Stimulated activated CD4-positive, alpha-beta T cell treated with anti-CD3 and anti-CD28 coated beads, Interleukin-2, amount 100 ng/mL, for 24 hours (primary cell): ENCODE data around the gene RGL3.
A peak's percentile ranks its signal among the peaks of the same experiment; 100 is the strongest.
"Not testable (repeated sequence)": the region's sequence is repeated elsewhere in the genome, so short reads cannot be mapped to it uniquely, and the experiment has no call there.

Source experiments
- DNase-seq, 2 donors: peaks; one replicate each; pipeline ENCODE4 v3.0.0-alpha.2; 2020

The RGL3 gene

GRCh38 chr19:11420429-11421370 is 1.6 kb upstream of the RGL3 start:
- no peak for DNase-seq

- no peak for DNase-seq
These were observed 993 bp downstream of the RGL3 start for GRCh38 chr19:11418094-11418548.

GRCh38 chr19:11416346-11417052 is 2.6 kb downstream of the RGL3 start:
- DNase-seq = no peak

- no peak for DNase-seq
These were observed 4.6 kb downstream of the RGL3 start for GRCh38 chr19:11414544-11414943.

- no peak for DNase-seq
These were observed 8.4 kb downstream of the RGL3 start for GRCh38 chr19:11410682-11411081.

GRCh38 chr19:11408591-11408990 is 10.5 kb downstream of the RGL3 start:
- no peak for DNase-seq

- DNase-seq = not testable (repeated sequence)
These were observed 12.3 kb downstream of the RGL3 start for GRCh38 chr19:11406703-11407236.

- peak; percentile 50 to 62 for DNase-seq
These were observed 13.1 kb downstream of the RGL3 start for GRCh38 chr19:11405846-11406643.

- no peak for DNase-seq
These were observed 14.4 kb downstream of the RGL3 start for GRCh38 chr19:11404588-11405222.

- DNase-seq = no peak
These were observed 17.1 kb downstream of the RGL3 start for GRCh38 chr19:11401808-11402543.

GRCh38 chr19:11400798-11401197 is 18.3 kb downstream of the RGL3 start:
- DNase-seq = no peak

- DNase-seq = no peak
These were observed 19.4 kb downstream of the RGL3 start for GRCh38 chr19:11399667-11400066.

- no peak for DNase-seq
These were observed 22.0 kb downstream of the RGL3 start for GRCh38 chr19:11397089-11397610.

- DNase-seq = no peak
These were observed 28.0 kb downstream of the RGL3 start for GRCh38 chr19:11390933-11391680.

- no peak for DNase-seq
These were observed 28.8 kb downstream of the RGL3 start for GRCh38 chr19:11390359-11390758.

GRCh38 chr19:11387162-11388034 is 31.7 kb downstream of the RGL3 start:
- DNase-seq = no peak

GRCh38 chr19:11384778-11385129 is 34.4 kb downstream of the RGL3 start:
- no peak for DNase-seq

GRCh38 chr19:11383706-11384048 is 35.4 kb downstream of the RGL3 start:
- DNase-seq = no peak

- peak; percentile 52 to 65 for DNase-seq
These were observed 36.0 kb downstream of the RGL3 start for GRCh38 chr19:11382898-11383705.
